Activated CD8-positive, alpha-beta memory T cell treated with anti-CD3 and anti-CD28 coated beads, Interleukin-2, amount 50 U/mL, for 1 hour (primary cell): ENCODE data around the gene LCN2.
"Not testable (repeated sequence)": the region's sequence is repeated elsewhere in the genome, so short reads cannot be mapped to it uniquely, and the experiment has no call there.

Source experiments
- DNase-seq: peaks from one replicate; pipeline ENCODE4 v3.0.0-alpha.2; 2020; ENCODE audit errors: extremely low read depth

Gene LCN2

DNA sequence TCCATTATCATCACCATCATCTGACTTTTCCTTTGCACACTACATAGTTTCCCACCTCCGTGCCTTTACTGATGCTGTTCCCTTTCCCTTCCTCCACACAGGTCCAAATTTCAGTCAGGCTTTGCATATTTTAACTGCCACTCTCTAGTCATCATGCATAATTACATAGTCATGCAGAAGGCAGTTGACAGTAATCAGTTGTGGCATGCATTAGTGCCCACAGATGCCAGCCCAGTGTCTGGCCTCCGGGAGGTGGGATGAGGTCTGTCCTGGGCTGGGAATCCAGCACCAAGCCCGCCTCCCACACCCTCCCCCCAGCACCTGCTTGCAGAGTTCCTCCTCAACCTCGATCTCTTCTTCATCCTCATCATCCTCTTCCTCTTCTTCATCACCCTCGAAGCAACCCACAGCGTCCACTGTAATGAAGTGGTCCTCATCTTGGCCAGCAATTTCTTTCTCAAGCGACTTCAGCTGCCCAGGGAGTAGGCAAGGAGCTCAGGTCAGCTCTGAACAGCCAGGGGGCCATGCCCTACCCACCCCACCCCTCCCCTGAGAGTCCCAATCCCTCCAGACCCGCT is 19.6 kb downstream of the LCN2 start:
- no peak for DNase-seq

DNA sequence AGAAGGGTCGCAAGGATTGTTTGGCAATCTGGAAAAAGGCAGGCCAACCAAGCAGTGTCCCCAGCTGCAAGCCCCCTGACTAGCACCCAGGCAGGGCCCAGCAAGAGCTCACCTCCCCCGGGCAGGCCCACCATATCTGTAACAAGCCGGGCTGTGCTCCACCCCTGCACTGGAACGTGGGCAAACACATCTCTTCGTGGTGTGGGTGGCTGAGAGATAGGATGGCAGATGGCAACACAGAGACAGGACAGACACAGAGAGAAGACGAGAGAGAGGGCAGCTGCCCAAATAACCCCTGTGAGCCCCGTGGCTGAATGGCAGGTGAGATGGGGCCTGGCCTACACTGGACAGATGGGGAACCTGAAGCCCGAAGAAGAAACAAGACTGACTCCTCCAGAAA is 20.2 kb downstream of the LCN2 start:
- no peak for DNase-seq

DNA sequence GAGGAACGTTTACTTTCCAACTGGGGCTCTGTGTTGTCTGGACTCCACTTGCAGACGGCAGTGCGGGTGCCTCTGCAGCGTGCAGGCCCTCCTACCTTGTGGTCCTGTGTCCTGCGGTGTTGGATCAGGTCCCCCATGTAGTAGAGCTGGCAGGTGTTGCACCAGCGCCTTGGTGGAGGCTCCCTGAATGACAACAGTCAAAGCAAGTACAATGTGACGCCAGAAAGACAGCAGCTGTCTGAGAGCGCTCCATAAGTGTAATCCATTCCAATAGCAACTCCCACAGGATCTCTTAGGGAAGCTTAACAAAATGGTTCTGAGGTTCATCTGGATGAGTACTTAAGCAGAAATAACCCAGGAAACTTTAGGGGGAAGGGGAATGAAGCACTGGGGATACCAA is 20.7 kb downstream of the LCN2 start:
- no peak for DNase-seq

DNA sequence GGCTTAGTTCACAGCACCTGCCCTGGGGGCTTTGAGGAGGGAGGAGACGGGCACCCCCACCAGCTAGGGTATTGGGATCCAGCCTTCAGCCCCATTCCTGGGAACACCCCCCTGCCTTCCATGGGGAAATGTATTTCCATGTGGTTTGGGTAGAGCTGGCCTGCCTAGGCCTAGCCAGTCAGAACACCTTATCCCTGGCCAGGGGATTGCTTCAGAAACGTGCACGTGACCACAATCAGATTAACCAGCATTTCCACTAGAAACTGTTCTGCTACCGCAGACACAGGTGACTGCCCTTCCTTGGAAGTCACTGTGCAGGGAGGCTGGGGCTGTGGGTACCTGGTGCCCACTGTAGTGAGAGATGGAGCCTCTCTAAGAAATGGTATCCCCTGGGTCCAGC is 24.8 kb downstream of the LCN2 start:
- DNase-seq = no peak

DNA sequence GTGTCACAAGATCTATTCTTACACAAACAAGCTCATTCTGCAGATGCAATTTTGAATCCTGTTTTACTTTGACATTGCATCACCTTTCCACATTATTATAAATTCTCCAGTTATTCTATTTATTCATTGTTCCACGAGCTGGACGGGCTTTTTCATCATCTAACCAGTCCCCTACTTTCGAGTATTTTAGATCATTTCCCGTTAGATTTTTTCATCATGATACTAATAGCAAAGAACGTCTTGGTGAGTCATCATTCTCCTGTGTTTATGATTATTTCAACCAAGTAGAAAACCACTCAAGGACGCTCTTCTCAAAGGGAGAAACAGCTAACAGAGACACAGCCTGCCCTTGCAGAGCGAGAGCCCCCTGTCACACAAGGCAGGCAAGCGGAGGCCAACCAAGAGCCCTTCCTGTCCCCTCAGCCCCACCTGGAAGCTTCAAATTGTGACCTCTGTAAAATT is 25.9 kb downstream of the LCN2 start:
- no peak for DNase-seq

DNA sequence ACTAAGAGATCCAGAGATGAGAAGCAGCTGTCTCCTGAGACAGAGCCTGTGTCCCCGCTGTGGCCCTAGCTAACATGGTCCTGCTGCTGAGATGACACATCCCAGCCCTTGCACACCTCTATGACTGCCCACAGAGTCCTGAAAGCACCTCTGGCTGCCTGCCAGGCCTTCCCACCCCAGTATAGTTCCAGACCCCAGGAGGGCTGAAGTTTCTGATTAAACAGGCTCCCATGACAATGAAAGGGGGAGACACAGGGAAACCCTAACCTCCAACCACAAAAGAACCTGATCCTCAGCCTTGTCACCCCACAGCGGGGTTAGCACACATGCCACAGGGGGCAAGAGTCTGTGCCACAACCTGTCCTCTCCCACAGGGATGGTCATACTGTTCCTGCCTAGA is 26.5 kb downstream of the LCN2 start:
- no peak for DNase-seq

DNA sequence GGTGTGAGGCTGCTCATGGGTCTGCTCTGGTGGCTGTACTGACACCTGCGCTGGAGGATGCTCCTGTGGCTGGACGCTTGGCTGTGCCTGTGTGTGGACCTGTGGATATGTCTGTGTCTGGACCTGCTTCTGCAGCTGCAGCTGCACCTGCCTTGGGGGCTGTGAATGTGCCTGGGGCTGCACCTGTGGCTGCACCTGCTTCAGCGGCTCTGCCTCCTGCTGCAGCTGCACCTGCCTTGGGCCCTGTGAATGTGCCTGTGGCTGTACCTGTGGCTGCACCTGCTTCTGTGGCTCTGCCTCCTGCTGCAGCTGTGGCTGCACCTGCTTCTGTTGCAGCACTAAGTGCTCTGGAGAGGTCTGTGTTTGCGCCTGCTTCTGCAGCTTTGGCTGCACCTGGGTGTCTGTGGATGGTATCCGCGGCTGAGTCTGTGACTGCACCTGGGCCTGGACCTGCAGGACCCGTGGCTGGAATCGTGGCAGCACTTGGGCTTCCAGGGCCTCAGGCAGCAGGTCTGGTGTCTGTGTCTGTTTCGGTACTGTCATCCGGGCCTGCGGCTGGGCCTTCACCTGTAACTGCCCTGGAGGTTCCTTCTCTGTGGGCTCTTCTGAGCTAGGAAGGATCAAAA is 29.7 kb downstream of the LCN2 start:
- no peak for DNase-seq

DNA sequence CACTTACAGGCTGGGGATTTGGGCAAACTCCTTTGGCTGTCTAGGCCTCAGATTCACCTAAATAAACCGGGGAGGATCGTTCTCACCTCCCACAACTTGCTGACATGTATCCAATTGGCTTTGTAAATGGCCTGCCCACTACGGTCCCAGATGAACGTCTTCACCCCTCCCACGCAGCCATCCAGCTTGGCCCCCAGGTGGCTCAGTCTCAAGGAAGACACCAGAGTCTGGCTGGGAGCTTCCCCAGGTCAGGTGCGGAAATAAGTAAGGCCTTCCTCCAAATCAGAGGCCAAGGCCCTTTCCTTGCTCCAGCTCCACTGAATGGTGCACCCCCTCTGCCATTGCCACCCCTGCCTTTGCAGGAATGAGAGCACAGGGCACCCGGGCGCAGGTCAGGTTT is 30.7 kb downstream of the LCN2 start:
- no peak for DNase-seq

DNA sequence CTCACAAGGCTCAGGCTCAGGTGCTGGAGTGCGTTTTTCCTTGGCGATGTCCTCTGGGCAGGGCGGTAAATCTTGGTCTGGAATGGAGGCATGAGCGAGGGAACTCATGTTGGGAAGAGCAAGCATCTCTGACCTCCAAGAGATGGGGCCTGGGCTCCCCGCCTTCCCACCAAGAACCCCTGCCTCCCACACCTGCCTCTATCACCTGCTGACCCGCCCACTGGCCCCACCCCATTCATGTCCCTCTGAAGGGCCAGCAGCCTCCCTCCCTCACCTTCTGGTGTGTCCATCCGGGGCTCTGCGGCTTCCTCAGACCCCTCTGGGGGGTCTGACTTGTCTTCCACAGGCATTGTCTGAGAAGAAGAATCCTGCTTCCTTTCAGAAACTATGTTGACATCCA is 31.2 kb downstream of the LCN2 start:
- DNase-seq = no peak

DNA sequence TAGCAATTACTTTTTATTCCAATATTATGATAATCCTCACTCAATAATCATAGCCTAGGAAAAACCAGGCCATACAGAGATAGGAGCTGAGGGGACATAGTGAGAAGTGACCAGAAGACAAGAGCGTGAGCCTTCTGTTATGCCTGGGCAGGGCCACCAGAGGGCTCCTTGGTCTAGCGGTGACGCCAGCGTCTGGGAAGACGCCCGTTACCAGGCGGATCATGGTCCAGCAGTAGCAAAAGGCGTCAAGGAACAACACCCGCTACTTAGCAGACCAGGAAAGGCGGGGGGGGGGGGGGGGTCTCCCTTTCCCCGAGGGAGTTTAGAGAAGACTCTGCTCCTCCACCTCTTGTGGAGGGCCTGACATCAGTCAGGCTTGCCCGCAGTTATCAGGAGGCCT is 32.2 kb downstream of the LCN2 start:
- DNase-seq = not testable (repeated sequence)

DNA sequence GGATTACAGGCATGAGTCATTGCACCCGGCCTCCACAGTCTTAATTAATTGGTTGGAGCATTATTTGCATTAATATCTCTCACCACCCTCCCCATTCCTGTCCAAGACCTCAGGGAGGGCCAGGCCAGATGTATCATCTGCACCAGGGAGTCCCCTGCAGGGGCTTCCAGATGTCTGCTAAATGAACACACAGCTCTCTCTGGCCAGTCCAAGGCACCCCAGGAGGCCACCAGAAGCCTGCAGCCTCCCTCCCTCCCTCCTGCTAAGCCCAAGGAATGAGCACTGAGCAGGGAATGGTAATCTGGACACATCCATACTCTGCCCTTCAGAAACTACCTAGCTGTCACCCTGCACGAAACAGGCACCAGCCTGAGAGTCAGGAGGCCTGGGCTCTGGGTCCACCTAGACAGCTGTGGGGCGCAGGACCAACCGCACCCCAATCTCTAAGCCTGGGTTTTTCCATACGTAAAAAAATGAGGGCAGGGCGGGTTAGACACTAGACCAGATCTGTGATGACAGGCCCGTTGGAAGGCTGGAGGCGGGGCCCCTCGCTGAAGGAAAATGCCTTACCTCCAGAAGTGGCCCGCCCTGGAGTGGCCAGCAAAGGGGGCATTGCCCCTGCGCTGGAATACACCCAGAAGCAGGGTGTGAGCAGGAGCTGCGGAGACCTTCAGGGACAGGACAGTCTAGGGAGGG is 33.8 kb downstream of the LCN2 start:
- no peak for DNase-seq

DNA sequence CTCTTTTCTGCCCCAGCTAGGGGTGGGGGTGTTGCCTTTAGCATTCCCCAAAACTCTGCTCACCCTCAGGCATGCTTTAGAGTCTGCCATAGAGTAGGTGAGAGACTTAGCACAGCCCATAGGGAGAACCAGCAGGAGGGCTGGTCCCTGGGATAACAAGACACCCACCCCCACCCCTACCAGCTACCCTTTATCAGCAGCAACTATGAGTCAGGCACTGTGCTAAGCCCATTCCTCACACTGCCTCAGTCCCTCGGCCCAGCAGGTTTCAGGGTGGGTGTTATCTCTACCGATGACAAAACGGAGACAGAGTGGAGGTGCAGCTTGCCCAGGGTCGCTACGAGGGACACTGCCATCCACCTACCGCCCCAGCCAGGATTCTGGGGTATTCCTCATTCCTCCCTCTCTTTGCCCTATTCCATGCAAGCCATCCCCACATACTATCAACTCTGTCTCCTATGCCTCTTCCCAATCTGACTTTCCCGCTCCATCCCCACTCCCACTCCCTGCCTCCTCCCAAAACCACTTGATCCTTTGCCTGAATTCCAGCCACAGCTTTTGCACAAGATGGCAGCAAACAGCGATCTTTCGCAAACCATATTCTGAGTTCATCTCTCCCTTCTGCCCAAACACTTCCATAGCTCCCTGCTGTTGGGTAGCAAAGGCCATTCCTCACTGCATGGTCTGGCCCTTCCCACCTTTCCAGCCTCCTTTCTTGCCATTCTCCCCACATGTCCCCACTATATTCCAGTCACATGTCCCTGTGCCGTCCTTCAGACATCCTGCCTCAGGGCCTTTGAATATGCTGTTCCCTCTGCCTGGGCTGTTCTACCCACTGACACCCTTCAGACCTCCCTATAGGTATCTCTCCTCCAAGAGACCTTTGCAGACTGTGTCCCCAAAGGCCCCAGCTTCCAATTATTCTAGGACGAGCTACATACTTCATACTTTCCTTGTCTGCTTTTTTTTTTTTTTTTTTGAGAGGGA is 37.0 kb downstream of the LCN2 start:
- no peak for DNase-seq

DNA sequence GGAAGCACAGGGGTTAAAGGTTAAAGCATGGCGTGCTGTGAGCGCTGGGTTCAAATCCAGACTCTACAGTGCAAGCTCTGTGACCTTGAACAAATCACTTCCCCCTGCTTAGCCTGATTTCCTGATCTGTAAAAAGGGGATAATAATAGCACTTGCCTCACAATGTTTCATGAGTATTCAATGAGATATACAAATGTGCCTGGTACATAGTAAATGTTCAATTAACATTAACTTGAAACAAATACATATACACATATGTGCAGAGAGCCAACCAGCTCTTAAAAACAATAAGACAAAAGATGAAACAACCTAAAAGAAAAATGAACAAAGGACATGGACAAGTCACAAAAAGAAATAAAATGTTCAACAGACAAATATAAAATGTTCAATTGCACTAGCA is 38.1 kb downstream of the LCN2 start:
- DNase-seq = no peak

DNA sequence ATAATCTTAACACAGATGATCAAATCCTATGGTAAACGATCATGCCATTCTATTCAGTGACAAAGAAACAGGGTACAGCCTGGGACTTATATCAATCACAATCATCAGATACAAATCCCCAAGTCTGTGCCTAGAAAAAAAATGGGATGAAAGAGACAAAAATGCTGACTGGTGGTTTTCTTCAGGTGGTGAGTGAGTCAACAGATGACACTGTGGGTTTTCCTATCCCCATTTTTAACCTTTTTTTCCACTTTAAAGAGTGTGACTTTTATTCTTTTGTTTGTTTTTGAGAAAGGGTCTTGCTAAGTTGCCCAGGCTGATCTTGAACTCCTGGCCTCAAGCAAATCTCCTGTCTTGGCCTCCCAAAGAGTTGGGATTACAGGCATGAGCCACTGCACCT is 39.0 kb downstream of the LCN2 start:
- DNase-seq = no peak

DNA sequence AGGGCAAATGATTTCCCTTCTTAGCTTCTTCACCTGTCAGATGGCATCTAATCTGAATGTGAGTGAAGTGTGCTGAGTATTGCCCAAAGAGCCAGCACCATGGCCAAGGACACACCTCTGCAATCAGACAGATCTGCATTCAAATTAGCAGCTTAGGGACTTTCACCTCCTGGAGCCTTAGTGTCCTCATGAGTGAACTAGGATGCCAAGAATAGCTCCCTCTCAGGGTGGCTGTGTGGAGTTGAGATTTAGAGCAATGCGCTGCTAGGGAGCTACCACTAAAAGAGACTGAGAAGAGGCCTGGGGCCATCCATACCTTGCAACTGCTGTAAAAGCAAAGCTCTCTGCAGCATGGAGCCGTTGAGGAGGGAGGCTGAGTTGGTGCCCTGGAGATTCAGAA is 40.8 kb downstream of the LCN2 start:
- DNase-seq = no peak

DNA sequence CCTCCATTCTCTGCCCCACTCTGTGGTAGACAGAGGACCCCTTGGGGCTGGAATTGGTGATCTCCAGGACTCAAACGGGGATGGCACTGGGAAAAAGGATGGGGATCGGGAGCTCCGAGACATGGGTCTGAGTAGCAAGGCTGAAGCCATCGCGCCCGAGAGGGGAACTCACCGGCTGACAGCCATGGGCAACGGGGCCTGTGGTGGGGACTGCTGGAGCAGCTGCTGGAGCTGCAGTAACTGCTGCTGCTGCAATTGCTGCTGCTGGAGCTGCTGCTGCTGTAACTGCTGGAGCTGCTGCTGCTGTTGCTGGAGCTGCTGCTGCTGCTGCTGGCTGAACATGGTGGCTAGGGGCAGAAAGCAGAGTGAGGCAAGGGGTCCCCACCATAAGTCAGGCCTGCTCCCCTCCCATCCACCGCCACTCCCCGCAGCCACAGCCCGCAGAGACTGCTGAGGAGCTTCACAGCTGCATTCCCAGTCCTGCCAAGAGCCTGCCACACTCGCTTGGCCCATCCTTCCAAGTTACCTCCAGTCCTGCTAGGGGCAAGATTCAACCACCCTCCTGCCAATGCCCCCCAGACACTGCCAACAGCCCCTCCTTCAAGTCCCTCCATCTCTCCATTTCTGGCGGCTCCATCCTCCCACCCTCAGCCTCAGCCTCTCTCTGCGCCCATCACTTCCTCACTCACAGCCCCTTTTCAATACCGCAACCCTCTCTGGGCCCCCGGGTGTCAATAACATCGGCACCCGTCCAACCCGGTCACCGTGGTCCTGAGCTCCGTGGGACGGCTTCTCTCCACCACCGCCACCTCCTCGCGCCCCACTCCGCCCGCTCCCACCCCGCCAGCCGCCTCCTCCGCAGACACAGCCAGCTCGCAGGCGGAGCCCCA is 41.5 kb downstream of the LCN2 start:
- no peak for DNase-seq

DNA sequence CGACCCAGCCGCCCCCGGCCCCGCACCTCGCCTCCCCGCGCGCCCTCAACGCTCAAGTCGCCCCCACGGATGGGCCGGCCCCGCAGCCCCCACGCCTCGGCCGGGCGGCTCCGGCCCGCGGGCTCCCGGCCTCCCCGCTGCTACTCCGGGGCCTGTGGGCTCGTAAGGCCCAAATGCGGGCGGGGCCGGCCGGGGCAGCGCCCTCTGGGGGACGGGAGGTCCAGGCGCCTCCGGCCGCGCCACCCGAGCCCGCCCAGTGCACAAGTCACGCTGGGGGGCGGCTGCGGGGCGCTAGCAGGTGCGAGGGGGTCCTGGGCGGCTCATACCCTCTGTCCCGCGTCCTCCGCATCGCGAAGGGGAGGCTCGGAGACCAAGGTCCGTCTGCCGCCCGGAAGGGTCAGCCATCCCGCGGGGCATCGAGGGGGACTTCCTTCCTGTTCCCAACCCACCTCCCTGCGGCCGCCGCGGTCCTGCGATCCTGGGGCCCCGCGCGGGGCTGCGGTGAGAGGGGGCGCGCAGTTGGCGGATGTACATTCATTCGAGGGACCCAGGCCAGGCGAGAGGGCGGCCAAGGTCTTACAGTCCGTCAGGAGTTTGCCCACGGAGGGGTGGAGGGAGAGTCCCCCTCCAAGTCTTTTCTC is 42.3 kb downstream of the LCN2 start, which contains the start of gene CIZ1:
Gene CIZ1 (minus strand): TSS at position 167 of the 641 bp plus-strand sequence. CDS start 715 bp downstream, outside the sequence.
- DNase-seq = no peak

DNA sequence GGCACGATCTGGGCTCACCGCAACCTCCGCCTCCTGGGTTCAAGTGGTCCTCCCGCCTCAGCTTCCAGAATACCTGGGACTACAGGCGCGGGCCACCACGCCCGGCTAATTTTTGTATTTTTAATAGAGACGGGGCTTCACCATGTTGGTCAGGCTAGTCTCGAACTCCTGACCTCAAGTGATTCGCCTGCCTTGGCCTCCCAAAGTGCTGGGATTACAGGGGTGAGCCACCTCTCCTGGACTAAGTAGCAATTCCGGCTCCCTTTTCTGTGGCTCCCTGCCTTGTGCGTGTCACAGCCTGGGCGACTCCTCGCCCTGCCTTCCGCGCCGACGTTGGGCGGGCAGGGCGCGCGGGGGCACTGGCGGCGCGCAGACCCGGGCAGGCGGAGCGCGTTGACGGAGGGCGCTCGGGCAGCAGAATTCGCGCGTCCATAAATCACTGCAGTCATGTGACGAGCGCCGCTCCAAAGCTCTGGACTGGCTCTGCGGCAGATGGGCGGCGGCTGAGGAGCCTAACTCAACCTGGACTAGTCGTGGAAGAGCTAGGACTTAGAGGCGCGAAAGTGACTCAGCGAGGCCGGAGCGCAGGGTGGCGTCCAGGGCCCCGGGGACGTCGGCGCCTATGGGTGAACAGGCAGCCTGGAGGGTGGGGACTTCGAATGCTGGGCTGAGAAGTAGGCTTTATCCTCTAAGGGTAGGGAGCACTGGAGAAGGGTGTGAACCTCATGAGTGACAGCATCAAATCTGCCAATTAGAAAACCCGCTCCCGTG is 43.5 kb downstream of the LCN2 start:
- no peak for DNase-seq

DNA sequence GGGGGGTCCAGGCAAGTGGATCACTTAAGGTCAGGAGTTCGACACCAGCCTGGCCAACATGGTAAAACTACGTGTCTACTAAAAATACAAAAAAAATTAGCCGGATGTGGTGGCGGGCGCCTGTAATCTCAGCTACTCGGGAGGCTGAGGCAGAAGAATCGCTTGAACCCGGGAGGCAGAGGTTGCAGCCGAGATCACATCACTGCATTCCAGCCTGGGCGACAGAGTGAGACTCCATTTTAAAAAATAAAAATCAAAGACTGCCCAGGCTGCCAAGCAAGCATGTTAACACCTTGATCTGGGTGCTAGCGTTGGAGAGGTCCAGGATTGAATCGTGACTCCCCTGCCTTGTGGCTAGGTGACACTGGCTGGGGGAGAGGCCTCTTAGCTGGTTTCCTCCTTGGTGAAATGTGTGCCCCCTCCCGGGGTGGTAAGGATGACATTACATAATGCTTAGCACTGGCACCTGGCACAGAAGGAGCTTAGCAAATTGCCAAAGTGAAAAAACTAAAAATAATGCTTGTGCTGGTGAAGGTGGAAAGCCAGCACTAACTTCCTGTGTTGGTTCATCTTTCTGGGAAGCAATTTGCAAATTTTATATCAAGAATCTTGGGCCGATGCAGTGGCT is 44.3 kb downstream of the LCN2 start:
- DNase-seq = no peak
